C4-2B (cell line): Measurements from ENCODE around the gene PQBP1.

Experiments used
- H3K27ac ChIP-seq: fragments of 450-650 bp; 2 replicates; pipeline ENCODE4 v1.5.1; 2017
- CTCF ChIP-seq: fragments of 450-650 bp; conservative IDR thresholded peaks from 2 replicates; pipeline ENCODE4 v1.5.1; 2017; ENCODE audit warnings: mild to moderate bottlenecking
- ZFX ChIP-seq: fragments of 450-650 bp; IDR thresholded peaks from 2 replicates; pipeline ENCODE4 v1.6.1; 2017

Gene PQBP1

GRCh38 chrX:48903290-48903689 lies 5.6 kb downstream of the PQBP1 start:
- TF ChIP-seq ZFX: no peak
- TF ChIP-seq CTCF: no peak
- H3K27ac ChIP-seq: no peak overlapping the region

- H3K27ac ChIP-seq: no peak overlapping the region
- TF ChIP-seq ZFX (no peak), CTCF (no peak)
Observed at GRCh38 chrX:48904180-48904579, 6.5 kb downstream of the PQBP1 start.

DNA sequence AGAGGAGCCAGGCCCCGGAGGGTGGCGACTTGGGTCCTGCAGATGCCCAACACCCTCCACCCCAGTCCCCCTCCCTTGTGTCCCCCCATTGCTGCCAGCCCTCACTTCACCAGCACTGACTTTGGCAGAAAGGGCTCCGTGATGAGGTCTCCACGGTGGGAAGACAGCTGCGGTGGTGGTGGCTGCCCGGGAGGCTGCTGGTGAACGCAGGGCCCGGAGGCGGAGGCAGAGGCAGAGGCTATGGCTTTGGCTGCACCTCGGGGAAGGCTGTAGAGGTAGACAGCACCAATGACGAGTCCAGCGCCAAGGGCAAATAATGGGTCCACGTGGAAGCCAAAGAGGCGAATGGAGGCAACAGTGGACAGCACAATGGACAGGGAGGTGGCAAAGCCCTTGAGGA lies 6.9 kb downstream of the PQBP1 start:
- no peak overlapping the region for H3K27ac ChIP-seq

DNA sequence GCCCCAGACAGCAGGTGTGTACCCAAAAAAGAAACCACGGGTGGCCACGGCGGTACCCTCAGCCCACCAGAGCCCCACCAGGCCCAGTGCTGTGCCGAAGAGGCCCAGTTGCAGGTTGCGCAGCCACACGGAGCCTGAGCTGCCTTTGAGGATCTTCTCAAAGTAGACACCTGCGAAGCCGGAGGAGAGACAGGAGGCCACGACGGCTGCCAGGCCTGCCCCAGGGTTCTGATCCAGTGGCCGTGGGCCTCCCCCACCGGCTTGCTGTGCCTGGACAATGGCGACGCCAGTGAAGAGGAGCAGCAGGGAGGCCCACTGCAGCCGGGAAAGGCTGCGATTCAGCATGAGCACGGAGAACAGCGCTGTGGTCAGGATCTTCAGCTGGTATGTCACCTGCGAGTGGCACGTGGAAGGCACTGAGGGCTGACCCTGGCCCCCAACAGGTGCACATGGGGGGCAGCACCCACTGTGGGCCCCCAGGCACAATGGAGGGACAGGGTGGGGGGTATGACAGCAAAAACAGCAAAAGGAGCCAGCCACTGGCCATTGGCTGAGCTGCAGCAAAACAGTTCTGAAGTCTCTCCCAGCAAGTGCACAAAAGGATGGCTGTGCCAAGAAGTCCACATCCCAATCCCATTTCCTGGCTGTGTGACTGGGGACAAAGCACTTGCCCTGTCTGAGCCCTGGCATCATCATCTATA lies 7.5 kb downstream of the PQBP1 start:
- TF ChIP-seq ZFX (no peak), CTCF (no peak)
- H3K27ac ChIP-seq: no peak overlapping the region

More for the DNA sequence above, 6.9 kb downstream of the PQBP1 start:
- TF ChIP-seq CTCF (no peak), ZFX (no peak)

DNA sequence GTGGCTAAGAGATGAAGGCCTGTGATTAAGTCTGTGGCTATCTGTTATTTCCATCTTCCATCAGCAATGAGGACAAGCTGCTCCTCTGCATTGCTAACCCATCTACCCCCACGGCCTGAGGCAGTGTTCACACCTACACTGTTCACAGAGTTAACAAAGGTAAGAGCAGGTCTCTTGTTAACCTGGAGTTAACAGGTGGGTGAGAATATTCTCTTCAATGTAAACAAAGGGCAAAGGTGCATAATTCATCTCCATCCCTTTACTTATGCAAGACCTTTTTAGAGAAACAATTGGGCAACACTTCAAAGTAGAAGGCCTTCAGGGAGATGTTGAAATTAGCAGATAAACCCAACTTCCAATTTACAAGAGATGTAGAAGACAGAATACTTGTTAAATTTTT lies 10.9 kb downstream of the PQBP1 start:
- no peak overlapping the region for H3K27ac ChIP-seq
- TF ChIP-seq CTCF: no peak
- no peak for TF ChIP-seq ZFX

DNA sequence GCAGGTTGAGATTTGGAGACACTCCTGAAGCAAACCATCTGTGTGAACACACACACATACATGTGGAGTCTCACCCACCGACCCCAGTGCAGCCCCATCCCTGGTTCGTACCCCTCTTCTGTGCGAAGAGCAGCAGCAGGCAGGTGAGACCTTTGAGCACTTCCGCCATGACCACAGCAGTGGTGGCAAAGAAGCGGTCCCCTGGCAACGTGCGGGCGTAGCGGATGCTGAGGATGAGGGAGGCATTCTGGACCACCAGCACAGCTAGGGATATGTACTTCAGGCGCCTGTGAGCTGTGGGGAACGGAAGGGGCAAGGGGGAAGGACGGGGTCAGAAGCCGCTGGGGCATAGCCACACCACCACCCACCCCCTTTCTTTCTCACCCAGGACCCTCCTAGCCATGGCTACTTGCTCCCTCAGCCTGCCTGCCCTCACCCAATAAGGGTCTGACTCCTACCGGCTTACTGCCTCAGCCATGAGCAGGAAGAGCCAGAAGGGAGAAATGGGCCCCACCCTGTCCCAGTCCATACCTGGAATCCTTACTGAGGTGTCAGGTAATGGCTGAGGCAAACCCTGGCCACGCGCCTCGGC lies 12.1 kb downstream of the PQBP1 start:
- no peak overlapping the region for H3K27ac ChIP-seq
- TF ChIP-seq CTCF (no peak), ZFX (no peak)

GRCh38 chrX:48910926-48911411 lies 13.2 kb downstream of the PQBP1 start:
- no peak for TF ChIP-seq CTCF
- no peak for TF ChIP-seq ZFX
- peak overlapping the region; percentile 69 for H3K27ac ChIP-seq
